ENCODE data around the gene NOXRED1.
"Not testable (repeated sequence)": the region's sequence is repeated elsewhere in the genome, so short reads cannot be mapped to it uniquely, and the experiment has no call there.

Gene NOXRED1

GRCh38 chr14:77423423-77423822, at the start of gene NOXRED1:
Gene NOXRED1 (minus strand): TSS chr14:77423523. CDS start chr14:77422889, 634 bp downstream.
- no peak for DNase-seq

- no peak for DNase-seq
These were observed 47.0 kb upstream of the NOXRED1 start for GRCh38 chr14:77470224-77470870.

- DNase-seq: no peak
These were observed 46.2 kb upstream of the NOXRED1 start for GRCh38 chr14:77469539-77469938.

GRCh38 chr14:77469067-77469505, 45.8 kb upstream of the NOXRED1 start:
- DNase-seq: no peak

- DNase-seq: no peak
These were observed 44.5 kb upstream of the NOXRED1 start for GRCh38 chr14:77467801-77468200.

GRCh38 chr14:77459072-77459723, 35.9 kb upstream of the NOXRED1 start:
- no peak for DNase-seq

GRCh38 chr14:77458249-77458950, 35.1 kb upstream of the NOXRED1 start:
- DNase-seq: no peak

- peak; percentile 79 for DNase-seq
These were observed 34.4 kb upstream of the NOXRED1 start, which contains the start of the genes AHSA1 and VIPAS39 for GRCh38 chr14:77457522-77458248. Gene AHSA1 (plus strand): TSS chr14:77458093. CDS start chr14:77458190, 97 bp downstream. Gene VIPAS39 (minus strand): TSS chr14:77457601. CDS start chr14:77454102, 3,499 bp downstream.

- DNase-seq: no peak
These were observed 33.8 kb upstream of the NOXRED1 start for GRCh38 chr14:77457115-77457521.

- DNase-seq: no peak
These were observed 32.8 kb upstream of the NOXRED1 start for GRCh38 chr14:77455966-77456640.

GRCh38 chr14:77442196-77442595, 18.9 kb upstream of the NOXRED1 start:
- no peak for DNase-seq

GRCh38 chr14:77439861-77440260, 16.5 kb upstream of the NOXRED1 start:
- no peak for DNase-seq

GRCh38 chr14:77438596-77438995, 15.3 kb upstream of the NOXRED1 start:
- DNase-seq: no peak

GRCh38 chr14:77436042-77436441, 12.7 kb upstream of the NOXRED1 start:
- DNase-seq: no peak

GRCh38 chr14:77426396-77426795, 3.1 kb upstream of the NOXRED1 start:
- no peak for DNase-seq

GRCh38 chr14:77424862-77425261, 1.5 kb upstream of the NOXRED1 start:
- DNase-seq: no peak

GRCh38 chr14:77421201-77421600, 2.1 kb downstream of the NOXRED1 start:
- no peak for DNase-seq

GRCh38 chr14:77416836-77417235, 6.5 kb downstream of the NOXRED1 start:
- no peak for DNase-seq

GRCh38 chr14:77416098-77416497, 7.2 kb downstream of the NOXRED1 start:
- DNase-seq: not testable (repeated sequence)

- DNase-seq: not testable (repeated sequence)
These were observed 7.8 kb downstream of the NOXRED1 start for GRCh38 chr14:77415403-77416030.

GRCh38 chr14:77409131-77409533, 14.2 kb downstream of the NOXRED1 start:
- no peak for DNase-seq

GRCh38 chr14:77407158-77407557, 16.2 kb downstream of the NOXRED1 start:
- no peak for DNase-seq

All from NCI-H2029 treated with DMSO at 0.1 percent for 48 hours (cell line).